NCI-H748 treated with DMSO at 0.1 percent for 48 hours (cell line): ENCODE results near the gene KBTBD12.
"Not testable (repeated sequence)": the region's sequence is repeated elsewhere in the genome, so short reads cannot be mapped to it uniquely, and the experiment has no call there.

Experiments
- DNase-seq: peaks from one replicate; lab custom pipeline; 2025; lab: John Stamatoyannopoulos, UW

Gene KBTBD12

DNA sequence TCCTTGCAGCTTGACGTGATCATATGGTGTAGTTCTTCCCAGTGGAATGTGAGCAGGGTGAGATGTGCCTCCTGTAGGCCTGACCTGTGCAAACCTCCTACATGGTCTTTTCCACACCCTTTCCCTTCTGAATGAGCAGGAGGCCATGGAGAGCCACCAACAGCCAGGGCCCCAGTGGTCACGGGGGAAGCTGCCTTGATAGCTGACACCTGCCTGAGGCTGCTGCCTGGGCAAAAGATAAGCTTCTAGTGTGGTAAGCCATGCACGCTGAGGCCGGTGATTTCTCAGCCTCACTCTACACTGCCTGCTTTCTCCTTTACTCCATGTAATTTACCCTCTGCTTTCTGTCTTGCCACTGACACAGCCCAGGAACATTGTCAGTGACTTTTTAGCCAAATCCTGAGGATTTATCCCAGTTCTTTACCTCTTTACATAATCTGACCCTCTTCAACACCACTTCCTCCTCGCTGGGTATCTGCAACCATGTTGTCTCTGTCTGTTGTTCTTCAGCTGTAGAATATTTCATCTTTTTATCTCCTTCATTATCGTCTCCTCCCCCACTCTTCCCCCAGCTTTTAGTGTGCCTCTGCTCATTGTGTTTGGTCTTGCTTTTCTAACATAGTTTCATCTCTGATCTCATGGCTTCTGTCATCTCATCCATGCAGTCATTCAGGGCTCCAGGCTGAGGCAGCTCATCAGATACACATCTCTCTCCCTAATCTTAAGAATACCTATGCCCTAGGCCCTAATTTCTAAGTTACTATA lies 11.2 kb upstream of the KBTBD12 start:
- no peak for DNase-seq

DNA sequence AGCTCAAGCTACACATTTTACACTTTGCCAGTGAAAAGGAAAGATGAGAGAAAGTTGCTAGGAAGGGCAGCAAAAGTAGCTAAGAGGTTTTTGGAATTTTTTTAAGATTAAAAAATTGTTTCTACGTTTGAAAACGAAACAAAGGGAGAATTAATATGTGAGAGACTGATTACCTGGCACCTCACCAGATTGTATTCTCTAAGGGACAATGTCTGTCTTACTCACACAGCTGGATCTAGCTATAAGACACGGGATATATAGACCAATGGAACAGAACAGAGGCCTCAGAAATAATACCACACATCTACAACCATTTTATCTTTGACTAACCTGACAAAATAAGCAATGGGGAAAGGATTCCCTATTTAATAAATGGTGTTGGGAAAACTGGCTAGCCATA lies 9.5 kb upstream of the KBTBD12 start:
- no peak for DNase-seq

DNA sequence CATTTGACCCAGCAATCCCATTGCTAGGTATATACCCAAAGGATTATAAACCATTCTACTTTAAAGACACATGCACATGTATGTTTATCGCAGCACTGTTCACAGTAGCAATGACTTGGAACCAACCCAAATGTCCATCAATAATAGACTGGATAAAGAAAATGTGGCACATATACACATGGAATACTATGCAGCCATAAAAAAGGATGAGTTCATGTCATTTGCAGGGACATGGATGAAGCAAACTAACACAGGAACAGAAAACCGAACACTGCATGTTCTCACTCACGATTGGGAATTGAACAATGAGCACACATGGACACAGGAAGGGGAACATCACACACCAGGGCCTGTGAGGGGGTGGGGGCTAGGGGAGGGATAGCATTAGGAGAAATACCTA lies 8.4 kb upstream of the KBTBD12 start:
- DNase-seq = not testable (repeated sequence)

DNA sequence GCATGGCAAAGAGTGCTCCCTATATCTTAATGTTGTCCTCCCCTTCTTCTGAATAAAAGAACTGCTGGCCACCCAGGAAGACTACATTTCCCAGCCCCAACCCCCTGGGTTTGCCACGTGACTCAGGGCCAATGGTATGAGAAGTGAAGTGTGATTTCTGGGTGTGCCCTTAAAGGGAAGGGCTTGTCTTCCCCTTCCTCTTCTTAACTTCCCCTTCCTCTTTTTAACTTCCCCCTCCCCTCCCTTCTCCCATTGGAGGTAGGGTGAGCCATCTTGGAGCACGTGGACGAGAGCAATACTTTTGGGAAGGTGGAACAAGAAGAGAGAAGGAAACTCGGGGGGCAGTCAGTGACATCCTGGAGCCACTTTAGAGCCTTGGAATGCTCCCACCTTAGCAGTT lies 6.8 kb upstream of the KBTBD12 start:
- DNase-seq = no peak

DNA sequence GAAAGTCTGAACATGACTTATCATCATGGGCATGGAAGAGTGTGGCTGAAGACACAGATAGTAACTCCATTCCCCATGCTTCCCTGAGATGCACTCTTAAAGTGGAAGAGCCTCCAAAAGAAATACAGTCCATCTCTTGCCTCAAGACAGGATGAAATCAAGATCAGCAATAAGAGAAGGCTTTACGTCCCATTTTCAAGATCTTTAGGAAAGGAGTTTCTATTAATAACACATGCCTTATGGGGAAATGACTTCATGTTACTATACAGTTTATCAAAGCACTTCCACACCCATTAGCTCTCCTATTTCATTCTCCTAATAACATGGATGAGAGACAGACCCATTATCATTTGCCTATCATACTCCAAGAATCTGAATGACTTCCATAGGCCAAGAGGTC lies 6.1 kb upstream of the KBTBD12 start:
- no peak for DNase-seq

DNA sequence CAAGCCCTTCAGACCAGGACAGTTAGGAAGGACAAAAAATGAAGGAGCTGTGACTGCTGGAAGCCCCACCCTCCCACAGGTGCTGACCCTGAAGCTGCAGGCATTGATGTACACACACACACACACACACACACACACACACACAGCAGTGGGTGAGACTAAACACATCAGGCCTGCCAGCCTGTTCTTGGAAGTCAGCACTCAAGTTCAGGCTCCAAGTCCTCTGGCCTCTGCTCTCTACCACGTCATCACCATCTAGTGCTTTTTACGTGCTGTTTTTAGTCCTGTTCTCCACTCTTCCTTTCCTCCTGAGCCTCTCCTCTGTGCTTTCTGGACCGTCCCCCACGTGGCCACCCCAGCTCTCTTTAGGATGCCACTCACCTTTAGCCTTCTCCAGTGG lies 5.4 kb upstream of the KBTBD12 start:
- DNase-seq = no peak

DNA sequence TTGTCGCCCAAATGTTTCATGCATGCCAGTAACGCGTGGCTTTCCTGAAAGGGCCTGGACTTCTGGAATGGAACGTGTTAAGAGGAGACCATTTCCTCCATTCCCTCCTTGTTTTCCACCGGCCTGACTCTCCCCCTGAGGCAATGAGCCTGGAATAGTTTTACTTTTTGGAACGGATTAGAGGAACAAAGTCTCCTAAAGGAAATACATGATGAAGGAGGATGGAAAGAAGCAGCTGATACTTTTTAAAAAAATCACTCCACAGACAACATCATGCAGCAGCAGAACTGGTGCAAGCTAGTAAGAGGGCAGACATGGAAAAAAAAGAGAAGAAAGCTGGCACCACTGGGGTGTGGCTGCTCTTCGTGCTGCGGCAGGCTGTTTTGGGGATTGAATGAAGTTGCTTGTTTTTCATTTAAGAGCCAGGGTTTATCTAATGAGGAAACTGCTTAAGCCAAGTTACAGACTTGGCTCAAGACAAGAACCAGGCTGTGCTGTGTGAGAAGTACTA lies 3.6 kb upstream of the KBTBD12 start:
- DNase-seq = no peak

DNA sequence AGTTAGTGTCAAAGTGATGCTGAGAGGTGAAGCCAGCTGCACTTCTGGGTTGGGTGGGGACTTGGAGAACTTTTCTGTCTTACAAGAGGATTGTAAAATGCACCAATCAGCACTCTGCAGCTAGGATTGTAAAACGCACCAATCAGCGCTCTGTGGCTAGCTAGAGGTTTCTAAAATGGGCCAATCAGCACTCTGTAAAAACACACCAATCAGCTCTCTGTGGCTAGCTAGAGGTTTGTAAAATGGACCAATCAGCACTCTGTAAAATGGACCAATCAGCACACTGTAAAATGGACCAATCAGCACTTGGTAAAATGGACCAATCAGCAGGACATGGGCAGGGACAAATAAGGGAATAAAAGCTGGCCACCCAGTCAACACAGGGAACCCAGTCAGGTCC lies 1.2 kb upstream of the KBTBD12 start:
- DNase-seq = not testable (repeated sequence)

DNA sequence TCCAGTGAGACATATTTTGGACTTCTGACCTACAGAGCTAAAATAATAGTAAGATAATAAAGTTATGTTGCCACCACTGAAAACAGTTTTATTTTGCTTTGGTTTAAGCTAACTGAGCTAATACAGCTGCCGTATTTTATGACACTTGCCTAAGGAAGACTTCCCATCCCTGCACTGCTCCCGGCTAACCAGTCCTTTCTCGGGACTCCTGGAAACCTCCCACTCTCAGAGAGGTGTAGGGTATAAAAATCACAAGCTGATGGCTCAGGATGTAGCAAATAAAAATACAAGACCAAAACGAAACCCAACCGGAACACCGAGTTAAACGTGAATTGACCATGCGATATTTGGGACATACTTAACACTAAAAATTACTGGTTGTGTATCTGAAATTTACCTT lies 448 bp upstream of the KBTBD12 start:
- no peak for DNase-seq

DNA sequence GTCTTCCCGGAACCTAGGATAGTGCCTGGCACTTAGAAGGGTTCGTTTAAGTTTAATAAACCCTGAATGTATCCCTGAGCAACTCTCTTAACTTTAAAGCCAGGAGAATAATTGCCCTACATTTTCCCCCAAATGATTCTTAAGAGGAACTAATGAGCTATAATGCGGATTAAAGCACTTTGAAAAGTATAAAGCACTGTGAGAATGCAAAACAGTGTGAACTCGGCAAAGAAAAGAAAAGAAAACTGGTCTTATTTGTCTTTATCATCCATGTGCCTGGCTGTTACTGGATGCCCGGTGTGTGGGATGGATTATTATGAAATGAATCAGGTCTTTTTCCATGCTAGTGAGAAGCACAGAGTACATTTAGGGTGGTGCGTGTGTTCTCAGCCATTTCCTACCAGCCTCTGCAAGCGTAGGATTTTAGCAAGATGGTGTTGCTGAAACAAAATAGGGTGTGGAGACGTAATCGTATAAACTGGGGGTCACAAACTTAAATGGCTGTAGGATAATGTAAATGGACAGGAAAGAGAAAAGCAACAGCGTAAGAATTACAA lies 983 bp downstream of the KBTBD12 start:
- no peak for DNase-seq

DNA sequence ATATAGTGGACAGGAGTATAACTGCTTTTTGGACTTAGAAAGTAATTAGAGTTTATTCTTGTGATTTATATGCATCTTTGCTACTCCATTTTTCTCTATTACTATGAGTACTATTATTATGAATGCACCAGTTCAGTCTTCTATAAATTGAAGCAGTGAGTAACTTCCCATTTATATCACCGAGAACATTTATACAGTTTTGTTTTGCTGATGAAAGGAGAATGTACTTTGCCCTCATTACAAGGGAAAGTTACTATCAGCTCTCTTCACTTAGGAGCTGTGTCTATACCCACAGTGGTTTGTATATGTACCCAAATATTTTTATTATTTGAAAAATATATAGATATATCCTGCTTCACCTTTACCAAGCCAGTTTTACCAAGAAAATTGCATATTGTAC lies 5.7 kb downstream of the KBTBD12 start:
- DNase-seq = no peak

DNA sequence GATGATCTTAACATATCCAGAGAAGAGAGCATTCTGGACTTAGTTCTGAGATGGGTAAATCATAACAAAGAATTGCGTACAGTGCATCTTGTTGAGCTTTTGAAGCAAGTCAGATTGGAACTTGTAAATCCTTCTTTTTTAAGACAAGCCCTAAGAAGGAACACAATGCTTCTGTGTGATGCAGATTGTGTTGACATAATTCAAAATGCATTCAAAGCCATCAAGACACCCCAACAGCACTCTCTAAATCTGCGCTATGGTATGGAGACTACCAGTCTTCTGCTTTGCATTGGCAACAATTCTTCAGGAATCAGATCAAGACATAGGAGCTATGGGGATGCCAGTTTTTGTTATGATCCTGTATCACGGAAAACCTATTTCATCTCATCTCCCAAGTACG lies 8.6 kb downstream of the KBTBD12 start:
- DNase-seq = no peak

DNA sequence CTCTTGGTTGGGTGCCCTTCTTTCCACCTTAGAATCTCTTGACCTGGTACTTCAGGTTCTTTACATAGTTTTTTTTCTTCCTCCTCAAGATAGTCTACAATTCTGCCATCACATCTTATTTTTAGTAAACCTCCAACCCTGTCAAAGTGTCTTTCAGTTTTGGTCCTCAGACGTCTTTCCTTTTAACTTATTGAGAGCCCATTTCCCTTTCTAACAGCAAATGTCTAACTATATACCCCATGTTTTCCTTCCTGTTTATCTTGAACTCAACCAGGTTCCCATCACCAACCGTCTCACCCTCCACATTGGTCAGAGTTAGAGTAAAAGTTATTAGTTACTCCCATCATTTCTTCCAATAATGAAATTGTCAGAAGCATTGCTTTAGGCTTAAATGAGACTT lies 10.4 kb downstream of the KBTBD12 start:
- DNase-seq = no peak

DNA sequence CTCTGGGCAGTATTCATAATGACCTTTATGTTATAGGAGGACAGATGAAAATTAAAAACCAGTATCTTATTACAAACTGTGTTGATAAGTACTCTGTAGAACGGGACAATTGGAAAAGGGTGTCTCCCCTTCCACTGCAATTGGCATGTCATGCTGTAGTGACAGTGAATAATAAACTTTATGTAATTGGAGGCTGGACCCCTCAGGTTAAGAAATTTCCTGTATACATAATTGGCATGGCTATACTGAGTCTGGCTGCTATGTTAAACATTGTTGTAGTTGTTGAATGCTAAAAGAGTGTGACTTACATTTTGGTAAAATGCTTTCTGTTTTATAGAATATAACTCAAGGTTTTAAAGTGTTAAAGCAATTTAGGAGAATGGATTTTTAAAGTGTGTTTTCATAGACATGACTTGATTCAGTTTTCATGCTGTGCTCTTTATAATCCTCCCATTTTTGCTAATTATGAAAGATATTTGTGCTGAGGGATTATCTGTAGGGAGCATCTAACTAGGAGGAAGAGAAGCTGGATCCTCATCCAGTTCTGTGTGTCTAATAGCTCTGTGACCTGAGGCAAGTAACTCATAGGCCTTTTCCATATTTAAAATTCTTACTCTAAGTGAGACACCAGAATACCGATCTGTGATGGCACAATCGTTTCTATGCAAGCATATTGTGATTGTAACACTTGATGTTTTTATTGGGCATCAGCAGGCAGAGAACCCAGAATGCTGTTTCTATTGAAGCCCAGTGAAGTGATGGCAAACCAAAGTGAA lies 13.0 kb downstream of the KBTBD12 start:
- DNase-seq = no peak

DNA sequence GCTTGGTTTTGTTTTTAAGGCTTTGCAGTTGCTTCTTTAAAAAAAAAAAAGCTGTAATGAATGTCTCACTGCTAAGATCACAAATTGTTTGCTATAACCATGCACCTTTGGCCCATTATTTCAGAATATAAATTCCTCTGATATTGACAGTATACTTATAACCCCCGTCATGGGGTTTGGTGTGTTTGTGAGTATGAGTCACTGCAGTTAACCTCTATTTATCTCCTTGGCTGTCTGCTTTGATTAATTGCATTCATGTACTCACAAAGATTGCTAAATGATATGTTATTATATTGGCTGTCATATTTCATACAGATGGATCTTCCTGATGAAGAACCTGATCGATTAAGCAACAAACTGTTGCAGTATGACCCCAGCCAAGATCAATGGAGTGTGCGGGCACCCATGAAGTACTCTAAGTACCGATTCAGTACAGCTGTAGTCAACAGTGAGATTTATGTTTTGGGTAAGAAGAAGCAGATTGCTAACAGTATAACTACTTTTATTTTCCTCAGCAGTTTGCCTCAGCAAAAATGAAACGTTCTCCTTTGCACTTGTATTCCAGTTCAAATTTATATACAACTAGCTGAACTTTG lies 14.9 kb downstream of the KBTBD12 start:
- no peak for DNase-seq

DNA sequence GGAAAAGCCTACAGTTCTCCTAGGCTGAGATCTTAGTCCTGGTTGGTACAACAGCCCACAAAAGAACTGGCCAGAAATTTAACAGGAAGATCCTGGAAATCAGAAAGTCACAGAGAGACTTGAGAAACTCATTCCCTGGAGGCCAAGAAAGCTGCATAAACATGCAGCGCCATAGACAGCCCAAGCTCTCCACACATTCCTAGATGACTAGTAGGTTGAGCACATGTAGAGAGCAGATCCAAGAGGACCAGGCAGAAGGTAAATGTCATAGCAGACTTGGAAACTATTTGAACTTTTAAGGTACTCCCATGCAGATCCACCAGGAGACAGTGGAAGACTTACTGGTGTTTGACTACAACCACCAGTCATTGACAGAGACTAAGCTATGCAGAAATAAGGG lies 18.4 kb downstream of the KBTBD12 start:
- no peak for DNase-seq

DNA sequence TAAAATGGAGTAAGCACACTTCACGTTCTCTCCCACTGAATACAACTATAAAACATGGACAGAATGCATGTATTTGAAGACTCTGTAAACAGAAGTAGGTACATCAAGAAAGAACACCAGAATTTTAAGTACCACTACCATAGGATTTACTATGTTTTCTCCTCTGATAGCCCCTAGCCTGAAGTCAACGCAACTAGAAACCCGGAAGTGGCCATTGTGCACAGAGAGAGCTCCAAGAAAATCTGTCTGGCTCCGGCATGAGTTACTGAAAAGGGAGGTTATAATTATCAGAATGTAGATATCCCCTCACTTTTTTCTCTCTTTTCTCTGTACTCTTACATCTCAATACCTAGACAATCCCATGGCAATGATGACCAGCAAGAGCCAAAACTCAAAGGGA lies 23.8 kb downstream of the KBTBD12 start:
- DNase-seq = no peak

DNA sequence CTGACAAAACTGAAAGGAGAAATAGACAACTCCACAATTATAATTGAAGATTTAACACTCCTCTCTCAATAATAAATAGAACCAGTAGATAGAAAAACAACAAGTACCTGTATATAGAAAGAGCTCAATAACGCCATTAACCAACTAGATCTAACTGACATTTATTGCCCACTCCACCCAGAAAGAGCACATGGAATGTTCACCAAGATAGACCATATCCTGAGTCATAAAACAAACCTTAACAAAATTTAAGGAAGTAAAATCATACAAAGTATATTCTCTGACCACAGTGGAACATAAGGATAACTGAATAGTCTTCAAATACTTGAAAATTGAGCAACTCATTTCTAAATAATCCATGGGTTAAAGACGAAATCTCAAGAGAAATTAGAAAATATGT lies 25.1 kb downstream of the KBTBD12 start:
- no peak for DNase-seq

DNA sequence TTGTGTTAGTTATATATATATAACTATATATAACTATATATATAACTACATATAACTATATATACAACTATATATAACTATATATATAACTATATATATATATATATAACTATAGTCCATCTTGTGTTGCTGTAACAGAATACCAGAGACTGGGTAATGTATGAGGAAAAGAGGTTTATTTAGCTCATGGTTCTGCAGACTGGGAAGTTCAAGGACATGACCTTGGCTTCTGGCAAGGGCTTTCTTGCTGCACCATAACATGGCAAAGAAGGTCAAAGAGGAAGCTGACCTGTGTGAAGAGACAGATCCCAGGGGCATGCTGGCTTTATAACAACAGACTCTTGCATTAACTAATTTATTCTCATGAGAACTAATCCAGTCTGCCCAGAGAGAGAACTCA lies 27.6 kb downstream of the KBTBD12 start:
- DNase-seq = no peak

DNA sequence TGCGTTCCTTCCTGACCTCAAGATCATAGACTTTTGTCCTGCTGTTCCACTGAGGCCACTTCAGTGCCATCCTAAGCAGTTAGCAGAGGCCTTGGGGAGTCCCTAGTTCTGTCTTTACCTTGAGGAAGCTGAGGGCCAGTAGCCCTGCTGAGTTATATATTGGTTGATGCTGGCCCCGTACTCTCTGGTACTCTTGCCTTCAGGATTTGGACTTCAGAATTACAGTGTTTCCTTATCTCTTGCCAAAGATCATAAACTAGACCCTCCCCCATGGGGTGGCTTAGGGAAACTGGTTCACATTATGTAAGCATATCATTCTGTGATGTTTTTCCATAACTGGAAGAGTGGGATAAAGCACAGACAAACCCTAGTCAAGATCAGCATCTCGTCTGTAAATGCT lies 33.2 kb downstream of the KBTBD12 start:
- DNase-seq = no peak

DNA sequence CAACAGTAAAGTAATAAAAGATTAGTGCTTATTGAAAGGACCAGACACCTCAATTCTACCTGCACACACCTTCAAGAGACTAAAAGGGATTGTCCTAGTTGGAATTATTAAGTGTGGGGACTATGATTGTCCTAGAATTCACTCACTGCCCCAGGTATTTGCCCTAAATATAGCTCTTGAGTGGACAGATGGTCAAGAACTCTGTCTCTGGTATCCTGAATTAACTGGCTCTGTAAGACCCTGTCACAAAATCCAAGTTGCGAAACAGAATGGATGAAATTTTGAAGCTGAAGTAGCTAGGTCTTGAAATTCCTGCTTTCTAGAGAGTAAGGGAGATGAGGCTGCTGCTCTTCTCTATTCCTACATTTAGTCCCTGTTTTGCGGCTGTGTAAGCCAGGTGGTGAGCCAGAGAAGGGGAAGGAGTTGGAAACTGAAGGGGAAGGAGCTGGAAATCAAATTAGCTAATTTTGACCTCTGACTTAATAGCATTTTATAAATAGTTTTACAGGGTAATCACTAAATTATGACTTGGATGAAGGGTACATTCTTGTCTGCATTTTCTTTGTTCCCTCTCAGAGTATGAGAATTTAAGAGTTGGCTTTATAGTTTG lies 34.5 kb downstream of the KBTBD12 start:
- no peak for DNase-seq

DNA sequence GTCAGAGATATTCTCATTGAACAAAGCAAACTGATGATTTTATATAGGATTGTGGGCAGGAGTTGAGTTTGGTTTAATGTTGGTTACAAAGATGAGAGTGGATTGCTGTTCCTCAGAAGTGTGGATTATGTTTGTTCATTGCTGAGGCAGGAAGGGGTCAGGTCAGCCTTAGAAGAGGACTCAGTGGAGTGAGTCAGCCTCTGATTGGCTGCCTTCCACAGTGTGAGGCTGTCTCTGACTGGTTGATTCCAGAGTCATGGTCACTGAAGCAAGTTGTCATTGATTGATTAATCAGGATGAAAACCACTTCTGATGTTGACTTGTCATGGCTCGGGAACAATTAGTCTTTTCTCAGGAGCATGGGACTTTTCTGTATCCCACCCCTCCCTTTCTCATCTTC lies 36.2 kb downstream of the KBTBD12 start:
- no peak for DNase-seq
